ENCODE data around the gene TM9SF1. TPM values are rescaled to one million over a fixed set of nuclear protein-coding genes. Genes with fewer than 3 reads are reported as not detected.

Gene TM9SF1
- total and polyA plus RNA-seq, 7 donors = 7.9 to 37.2 (median 33.5) TPM

GRCh38 chr14:24150567-24150966, 44.7 kb downstream of the TM9SF1 start:
- H3K36me3 ChIP-seq = peaks cover 28 to 66% (median 52%) of the 10 kb centered on the region in 4 donors
- no peak overlapping the region for H3K27ac ChIP-seq
- TF ChIP-seq POLR2A (IDR thresholded peaks at IDR 0.05) (no peak), POLR2AphosphoS5 (IDR thresholded peaks at IDR 0.05) (no peak), CTCF (IDR thresholded peaks at IDR 0.05) (no peak), EP300 (IDR thresholded peaks at IDR 0.05) (no peak)
- WGBS, 2 donors = 94 to 97% methylated on average over 9 of the region's 9 CpGs
- no peaks in the 10 kb centered on the region for H3K27me3 ChIP-seq
- no peak overlapping the region for H3K4me3 ChIP-seq
- H3K9me3 ChIP-seq = no peaks in the 10 kb centered on the region
- intact Hi-C loops (cut with DNase I) = no loop called here
- H3K4me1 ChIP-seq = peaks cover 0 to 30% (median 25%) of the 10 kb centered on the region in 4 donors
- DNase-seq = no peak

GRCh38 chr14:24150061-24150460, 45.2 kb downstream of the TM9SF1 start:
- intact Hi-C loops (cut with DNase I) = no loop called here

GRCh38 chr14:24149302-24149969, 45.8 kb downstream of the TM9SF1 start:
- Histone ChIP-seq H3K27me3 (no peaks in the 10 kb centered on the region), H3K36me3 (peaks cover 23 to 55% (median 42%) of the 10 kb centered on the region in 4 donors), H3K27ac (no peak overlapping the region), H3K4me1 (peaks cover 0 to 40% (median 33%) of the 10 kb centered on the region in 4 donors), H3K4me3 (no peak overlapping the region), H3K9me3 (no peaks in the 10 kb centered on the region)
- intact Hi-C loops (cut with DNase I) = loop anchor here (5.0 to 10.0 kb wide), 3 partner anchors 83 to 845 kb away; partner anchors contain the start of genes BCL2L2, GMPR2, NEDD8 and PPP1R3E
- 92 to 97% methylated on average over 3 of the region's 3 CpGs for WGBS, 2 donors
- DNase-seq = no peak
- no peak for TF ChIP-seq POLR2A (IDR thresholded peaks at IDR 0.05)
- TF ChIP-seq POLR2AphosphoS5 (IDR thresholded peaks at IDR 0.05) = no peak
- TF ChIP-seq EP300 (IDR thresholded peaks at IDR 0.05) = no peak
- no peak for TF ChIP-seq CTCF (IDR thresholded peaks at IDR 0.05)

More at GRCh38 chr14:24150061-24150460, 45.2 kb downstream of the TM9SF1 start:
- H3K4me1 ChIP-seq = peaks cover 0 to 35% (median 30%) of the 10 kb centered on the region in 4 donors
- H3K36me3 ChIP-seq = peaks cover 23 to 61% (median 47%) of the 10 kb centered on the region in 4 donors
- no peaks in the 10 kb centered on the region for H3K9me3 ChIP-seq
- H3K27ac ChIP-seq = no peak overlapping the region
- no peak overlapping the region for H3K4me3 ChIP-seq
- TF ChIP-seq EP300 (IDR thresholded peaks at IDR 0.05) = no peak
- TF ChIP-seq CTCF (IDR thresholded peaks at IDR 0.05) = no peak
- no peak for TF ChIP-seq POLR2A (IDR thresholded peaks at IDR 0.05)
- TF ChIP-seq POLR2AphosphoS5 (IDR thresholded peaks at IDR 0.05) = no peak
- WGBS, 2 donors = 93 to 94% methylated on average over 9 of the region's 9 CpGs
- no peak for DNase-seq
- H3K27me3 ChIP-seq = no peaks in the 10 kb centered on the region

GRCh38 chr14:24147761-24148428, 47.3 kb downstream of the TM9SF1 start:
- Histone ChIP-seq H3K27ac (peak overlapping the region; percentile 92 to 96 (median 95)), H3K9me3 (no peaks in the 10 kb centered on the region), H3K27me3 (no peaks in the 10 kb centered on the region), H3K4me3 (peak overlapping the region; percentile 58 to 98 (median 77)), H3K4me1 (peaks cover 0 to 40% (median 34%) of the 10 kb centered on the region in 4 donors), H3K36me3 (peaks cover 21 to 55% (median 36%) of the 10 kb centered on the region in 4 donors)
- no peak for TF ChIP-seq EP300 (IDR thresholded peaks at IDR 0.05)
- no peak for TF ChIP-seq CTCF (IDR thresholded peaks at IDR 0.05)
- no peak for TF ChIP-seq POLR2A (IDR thresholded peaks at IDR 0.05)
- TF ChIP-seq POLR2AphosphoS5 (IDR thresholded peaks at IDR 0.05) = no peak
- 3 to 5% methylated on average over 29 of the region's 29 CpGs for WGBS, 2 donors
- intact Hi-C loops (cut with DNase I) = loop anchor here (2.0 to 10.0 kb wide), 4 partner anchors 13 to 843 kb away; partner anchors contain the start of genes BCL2L2, GMPR2, IRF9 and NEDD8
- peak; percentile 78 for DNase-seq

Data from sigmoid colon (tissue), 7 donors.